DOHH2 (cell line): ENCODE results near the gene MEX3D.

Experiments
- H3F3A ChIP-seq: fragments of 200-600 bp; sonication (generic), shearing (Covaris generic); 2 replicates; pipeline ENCODE4 v1.6.0; 2016; ENCODE audit warnings: antibody characterized with exemption, mild to moderate bottlenecking; ENCODE audit not compliant: control insufficient read depth, insufficient read depth
- H3K27ac ChIP-seq: fragments of 200-600 bp; sonication (generic); 2 replicates; pipeline ENCODE4 v1.5.1; 2014; ENCODE audit warnings: low read depth, mild to moderate bottlenecking, low read length, moderate library complexity
- H3K27me3 ChIP-seq: fragments of 200-600 bp; sonication (generic); 2 replicates; pipeline ENCODE4 v1.6.1; 2014; ENCODE audit warnings: mild to moderate bottlenecking, low read length, mixed read lengths; ENCODE audit not compliant: control insufficient read depth
- H3K36me3 ChIP-seq: fragments of 200-600 bp; sonication (generic); 2 replicates; pipeline ENCODE4 v1.6.1; 2014; ENCODE audit warnings: mild to moderate bottlenecking, low read length, moderate library complexity, mixed read lengths; ENCODE audit not compliant: control insufficient read depth
- H3K4me1 ChIP-seq: fragments of 200-600 bp; sonication (generic); 2 replicates; pipeline ENCODE4 v1.6.1; 2014; ENCODE audit warnings: mild to moderate bottlenecking, low read length, mixed read lengths; ENCODE audit not compliant: control insufficient read depth
- H3K4me2 ChIP-seq: fragments of 200-600 bp; sonication (generic); 2 replicates; pipeline ENCODE4 v1.6.0; 2014; ENCODE audit warnings: mild to moderate bottlenecking, low read length, moderate library complexity
- H3K4me3 ChIP-seq: fragments of 200-600 bp; sonication (generic); 2 replicates; pipeline ENCODE4 v1.5.1; 2014; ENCODE audit warnings: mild to moderate bottlenecking, low read length, mixed read lengths
- H3K79me2 ChIP-seq: fragments of 200-600 bp; sonication (generic); 2 replicates; pipeline ENCODE4 v1.6.1; 2014; ENCODE audit warnings: mild to moderate bottlenecking, low read length, mixed read lengths; ENCODE audit not compliant: control insufficient read depth
- H3K9me2 ChIP-seq: fragments of 200-600 bp; sonication (generic); replicated peaks from 2 replicates; pipeline ENCODE4 v1.6.1; 2014; ENCODE audit warnings: mild to moderate bottlenecking, low read length, mixed read lengths; ENCODE audit not compliant: control insufficient read depth
- H3K9me3 ChIP-seq: fragments of 200-600 bp; sonication (generic); 2 replicates; pipeline ENCODE4 v1.6.1; 2014; ENCODE audit warnings: antibody characterized with exemption, low read length, mixed read lengths; ENCODE audit not compliant: control insufficient read depth, insufficient read depth
- H4K20me1 ChIP-seq: fragments of 200-600 bp; sonication (generic); 2 replicates; pipeline ENCODE4 v1.6.0; 2014; ENCODE audit warnings: low read depth, mild to moderate bottlenecking, antibody characterized with exemption, low read length, moderate library complexity; ENCODE audit not compliant: control insufficient read depth, insufficient read depth
- CTCF ChIP-seq: fragments of 200-600 bp; sonication (generic); IDR thresholded peaks from one replicate; pipeline ENCODE4 v1.5.1; 2014; ENCODE audit warnings: antibody characterized with exemption, mild to moderate bottlenecking, low read depth, low read length; ENCODE audit not compliant: poor library complexity, severe bottlenecking
- EZH2phosphoT487 ChIP-seq: fragments of 200-600 bp; sonication (generic); IDR thresholded peaks from 2 replicates; pipeline ENCODE4 v1.6.1; 2017; ENCODE audit warnings: borderline replicate concordance, mild to moderate bottlenecking, antibody characterized with exemption, low read length, moderate library complexity, mixed read lengths

Gene MEX3D

GRCh38 chr19:1513499-1514294 lies 54.4 kb downstream of the MEX3D start:
- Histone ChIP-seq H3K4me1 (peaks cover 10% of the 10 kb centered on the region), H3K36me3 (no peaks in the 10 kb centered on the region), H3K27me3 (peaks cover 22% of the 10 kb centered on the region), H3F3A (no peaks in the 10 kb centered on the region), H3K9me2 (no peaks in the 10 kb centered on the region), H3K4me3 (peak overlapping the region; percentile 46; the same call in 1 of the 2 replicates), H3K79me2 (no peaks in the 10 kb centered on the region), H3K27ac (no peak overlapping the region), H3K9me3 (no peaks in the 10 kb centered on the region), H3K4me2 (peak overlapping the region; percentile 55), H4K20me1 (0 out of 2 replicates have a peak, but pooled peaks cover 3% of the 10 kb centered on the region)
- TF ChIP-seq EZH2phosphoT487 (no peak), CTCF (peak; percentile 84)

DNA sequence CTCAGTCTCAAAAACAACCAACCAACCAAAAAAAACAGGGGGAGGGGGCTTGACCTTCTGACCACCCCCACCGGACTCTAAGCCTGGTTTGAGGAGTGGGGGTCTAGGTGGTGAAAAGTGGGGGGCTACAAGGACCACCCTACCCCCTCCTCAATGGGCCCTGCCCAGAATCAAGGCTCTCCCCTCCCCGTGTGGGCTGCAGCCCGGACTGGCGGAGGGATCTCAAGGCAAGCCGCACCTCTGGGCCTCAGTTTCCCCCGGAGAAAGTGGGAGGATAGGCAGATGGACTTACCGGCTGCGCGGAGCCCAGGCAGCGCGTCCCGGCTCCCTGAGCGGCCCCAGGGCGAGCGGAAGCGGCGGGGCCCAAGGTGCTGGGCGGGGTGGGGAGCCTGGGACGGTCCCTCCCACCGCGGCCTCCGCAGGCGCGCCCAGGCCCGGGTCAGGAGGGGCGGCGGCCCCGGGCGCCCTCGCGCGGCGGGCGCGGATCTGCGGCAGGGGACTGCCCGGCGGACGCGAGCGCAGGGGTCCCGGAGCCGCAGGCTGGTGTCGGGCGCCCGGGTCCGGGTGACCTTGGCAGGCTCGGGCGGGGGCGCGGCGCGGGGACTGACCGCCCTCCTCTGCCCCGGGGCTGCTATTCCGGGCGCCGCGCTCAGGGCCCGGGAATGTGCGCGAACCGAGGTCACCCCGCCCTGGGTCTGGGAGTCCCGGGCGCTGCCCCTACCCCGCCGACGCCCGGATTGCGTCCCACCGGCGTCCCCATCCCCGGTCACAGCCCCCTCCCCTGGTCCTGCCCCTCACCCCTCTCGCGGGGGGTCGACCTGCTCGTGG lies 55.2 kb downstream of the MEX3D start, which contains the start of gene ADAMTSL5:
Gene ADAMTSL5 (minus strand): TSS at position 349 of the 828 bp plus-strand sequence. CDS start 2,076 bp downstream, outside the sequence.
- H3K4me3 ChIP-seq = peak within 1 kb of the TSS; percentile 67
- peak within 1 kb of the TSS; percentile 74 for H3K4me2 ChIP-seq
- peaks cover 22% of the 10 kb centered on the region for H3K27me3 ChIP-seq
- H3K9me2 ChIP-seq = no peaks in the 10 kb centered on the region
- H3K4me1 ChIP-seq = peaks cover 10% of the 10 kb centered on the region
- H4K20me1 ChIP-seq = 0 out of 2 replicates have a peak, but pooled peaks cover 3% of the 10 kb centered on the region
- no peaks in the 10 kb centered on the region for H3K36me3 ChIP-seq
- H3K27ac ChIP-seq = no peak within 1 kb of the TSS
- no peaks in the 10 kb centered on the region for H3K79me2 ChIP-seq
- H3K9me3 ChIP-seq = no peaks in the 10 kb centered on the region
- no peak for TF ChIP-seq EZH2phosphoT487
- TF ChIP-seq CTCF = no peak
- H3F3A ChIP-seq = no peaks in the 10 kb centered on the region

- Histone ChIP-seq H4K20me1 (0 out of 2 replicates have a peak, but pooled peaks cover 3% of the 10 kb centered on the region), H3K4me1 (peaks cover 10% of the 10 kb centered on the region), H3K9me3 (peaks cover 6% of the 10 kb centered on the region; the same call in 1 of the 2 replicates), H3K27me3 (peaks cover 22% of the 10 kb centered on the region), H3K36me3 (no peaks in the 10 kb centered on the region), H3K27ac (no peak overlapping the region), H3K9me2 (no peaks in the 10 kb centered on the region), H3F3A (no peaks in the 10 kb centered on the region), H3K4me2 (no peak overlapping the region), H3K79me2 (no peaks in the 10 kb centered on the region), H3K4me3 (no peak overlapping the region)
- TF ChIP-seq EZH2phosphoT487 (no peak), CTCF (no peak)
Observed at GRCh38 chr19:1511318-1512317, 56.5 kb downstream of the MEX3D start.
